Astrocyte (in vitro differentiated cells and primary cell): ENCODE measurements around the gene IGFBP7. TPM values are rescaled to one million over a fixed set of nuclear protein-coding genes. Genes with fewer than 3 reads are reported as not detected.

Experiments used
- DNase-seq: peaks from one replicate; pipeline ENCODE4 v3.0.0-alpha.2; 2010; ENCODE audit warnings: low read depth
- FAIRE-seq: peaks from 2 replicates; lab custom pipeline; 2011; peaks lifted over from hg19 to GRCh38; lab: Jason Lieb, UNC
- H2AFZ ChIP-seq: 2 replicates; pipeline ENCODE4 v1.6.0; 2012; ENCODE audit warnings: low read depth, low read length, inconsistent platforms
- H3K27ac ChIP-seq: 2 replicates; pipeline ENCODE4 v1.5.1; 2011; ENCODE audit warnings: low read depth, low read length, inconsistent platforms
- H3K27me3 ChIP-seq: 2 replicates; pipeline ENCODE4 v1.6.0; 2011; ENCODE audit warnings: low read length, inconsistent platforms; ENCODE audit not compliant: insufficient read depth
- H3K36me3 ChIP-seq: 2 replicates; pipeline ENCODE4 v1.5.1; 2011; ENCODE audit warnings: low read length, inconsistent platforms; ENCODE audit not compliant: insufficient read depth
- H3K4me1 ChIP-seq: 2 replicates; pipeline ENCODE4 v1.5.1; 2011; ENCODE audit warnings: low read length, inconsistent platforms; ENCODE audit not compliant: insufficient read depth
- H3K4me2 ChIP-seq: 2 replicates; pipeline ENCODE4 v1.6.0; 2012; ENCODE audit warnings: low read length, inconsistent platforms
- H3K4me3 ChIP-seq: 2 replicates; pipeline ENCODE4 v1.5.1; 2011; ENCODE audit warnings: low read depth, mild to moderate bottlenecking, low read length, inconsistent platforms; ENCODE audit not compliant: insufficient read depth
- H3K79me2 ChIP-seq: 2 replicates; pipeline ENCODE4 v1.6.0; 2012; ENCODE audit warnings: mild to moderate bottlenecking, low read length, inconsistent platforms; ENCODE audit not compliant: insufficient read depth
- H3K9ac ChIP-seq: 2 replicates; pipeline ENCODE4 v1.6.0; 2012; ENCODE audit warnings: mild to moderate bottlenecking, low read length, inconsistent platforms
- H3K9me3 ChIP-seq: 2 replicates; pipeline ENCODE4 v1.5.1; 2012; ENCODE audit warnings: low read depth, mild to moderate bottlenecking, low read length, inconsistent platforms; ENCODE audit not compliant: insufficient read depth
- H4K20me1 ChIP-seq: 2 replicates; pipeline ENCODE4 v1.6.0; 2012; ENCODE audit warnings: low read length, inconsistent platforms; ENCODE audit not compliant: insufficient read depth
- H3K27ac Mint-ChIP-seq: one replicate; pipeline ENCODE4 v1.8.0; 2021; ENCODE audit warnings: mild to moderate bottlenecking, mixed read lengths; ENCODE audit not compliant: unreplicated experiment
- H3K27me3 Mint-ChIP-seq: one replicate; pipeline ENCODE4 v1.8.0; 2021; ENCODE audit warnings: low read depth, mixed read lengths; ENCODE audit not compliant: unreplicated experiment
- H3K36me3 Mint-ChIP-seq: one replicate; pipeline ENCODE4 v1.8.0; 2021; ENCODE audit warnings: low read depth, mixed read lengths; ENCODE audit not compliant: unreplicated experiment
- H3K4me1 Mint-ChIP-seq: one replicate; pipeline ENCODE4 v1.8.0; 2021; ENCODE audit warnings: low read depth, mixed read lengths; ENCODE audit not compliant: unreplicated experiment
- H3K4me3 Mint-ChIP-seq: one replicate; pipeline ENCODE4 v1.8.0; 2021; ENCODE audit warnings: mild to moderate bottlenecking, moderate library complexity, mixed read lengths; ENCODE audit not compliant: unreplicated experiment
- H3K9me3 Mint-ChIP-seq: one replicate; pipeline ENCODE4 v1.8.0; 2021; ENCODE audit warnings: mild to moderate bottlenecking, mixed read lengths; ENCODE audit not compliant: unreplicated experiment
- CTCF ChIP-seq: IDR thresholded peaks from 2 replicates; pipeline ENCODE4 v1.5.1; 2011; ENCODE audit warnings: low read depth, mild to moderate bottlenecking, inconsistent platforms, low read length, moderate library complexity; ENCODE audit not compliant: insufficient read depth
- EZH2 ChIP-seq: IDR thresholded peaks from 2 replicates; pipeline ENCODE4 v1.6.1; 2012; ENCODE audit warnings: mild to moderate bottlenecking, low read length, inconsistent platforms; ENCODE audit not compliant: insufficient read depth
- total RNA-seq: library from RNA; stranded (reverse); gene quantifications from 2 replicates; pipeline ENCODE4 v1.2.1, GENCODE V29; 2021

The IGFBP7 gene
- total RNA-seq, 1 donor from 2014 or later = 930 TPM

GRCh38 chr4:57084360-57084759 lies 25.8 kb downstream of the IGFBP7 start:
- Mint-ChIP-seq H3K9me3 (peaks cover 6% of the 10 kb centered on the region), H3K36me3 (peaks cover 31% of the 10 kb centered on the region), H3K4me1 (peaks cover 39% of the 10 kb centered on the region), H3K27ac (peak overlapping the region; percentile 47), H3K27me3 (no peaks in the 10 kb centered on the region), H3K4me3 (no peak overlapping the region)
- Histone ChIP-seq H3K79me2 (peaks cover 62% of the 10 kb centered on the region), H3K27me3 (no peaks in the 10 kb centered on the region), H2AFZ (no peak overlapping the region), H3K4me3 (no peak overlapping the region), H3K27ac (no peak overlapping the region), H3K4me1 (peaks cover 39% of the 10 kb centered on the region), H3K9ac (no peak overlapping the region), H3K9me3 (no peaks in the 10 kb centered on the region), H4K20me1 (no peaks in the 10 kb centered on the region), H3K4me2 (no peak overlapping the region), H3K36me3 (peaks cover 8% of the 10 kb centered on the region)
- DNase-seq (no peak), FAIRE-seq (no peak)
- TF ChIP-seq EZH2 = no peak
- no peak for TF ChIP-seq CTCF

GRCh38 chr4:57083090-57083489 lies 27.1 kb downstream of the IGFBP7 start:
- H3K27me3 Mint-ChIP-seq = no peaks in the 10 kb centered on the region
- H3K9me3 Mint-ChIP-seq = peaks cover 4% of the 10 kb centered on the region
- H3K27ac Mint-ChIP-seq = peak overlapping the region; percentile 69
- Histone ChIP-seq H3K79me2 (peaks cover 52% of the 10 kb centered on the region), H3K27ac (peak overlapping the region; percentile 94), H3K4me2 (no peak overlapping the region), H4K20me1 (no peaks in the 10 kb centered on the region), H3K4me1 (peaks cover 52% of the 10 kb centered on the region), H3K4me3 (no peak overlapping the region), H3K9ac (no peak overlapping the region), H3K9me3 (no peaks in the 10 kb centered on the region), H3K27me3 (no peaks in the 10 kb centered on the region), H3K36me3 (peaks cover 4% of the 10 kb centered on the region), H2AFZ (no peak overlapping the region)
- H3K4me1 Mint-ChIP-seq = peaks cover 46% of the 10 kb centered on the region
- TF ChIP-seq EZH2 (no peak), CTCF (no peak)
- peaks cover 26% of the 10 kb centered on the region for H3K36me3 Mint-ChIP-seq
- DNase-seq = peak; percentile 59
- no peak overlapping the region for H3K4me3 Mint-ChIP-seq
- no peak for FAIRE-seq
